Left ventricle myocardium inferior (tissue), 1 donor: ENCODE results near the gene WNT4. TPM values are rescaled to one million over a fixed set of nuclear protein-coding genes. Genes with fewer than 3 reads are reported as not detected.

ENCODE experiments used
- DNase-seq: peaks from one replicate; pipeline ENCODE4 v3.0.0-alpha.2; 2020
- H3K27ac ChIP-seq: fragments of 200-600 bp; replicated peaks from 2 replicates; pipeline ENCODE4 v1.8.0; 2021
- H3K27me3 ChIP-seq: fragments of 200-600 bp; 2 replicates; pipeline ENCODE4 v1.8.0; 2021; ENCODE audit warnings: low read depth
- H3K36me3 ChIP-seq: fragments of 200-600 bp; 2 replicates; pipeline ENCODE4 v1.8.0; 2021
- H3K4me1 ChIP-seq: fragments of 200-600 bp; 2 replicates; pipeline ENCODE4 v1.8.0; 2021
- H3K4me3 ChIP-seq: fragments of 200-600 bp; 2 replicates; pipeline ENCODE4 v1.8.0; 2021; ENCODE audit warnings: mild to moderate bottlenecking, moderate library complexity
- H3K9me3 ChIP-seq: fragments of 200-600 bp; replicated peaks from 2 replicates; pipeline ENCODE4 v1.8.0; 2021
- intact Hi-C: fragments of 100-400 bp; cut with micrococcal nuclease; formaldehyde crosslinking; loops from one replicate; pipeline ENCODE4 v1.11.0; 2022
- total RNA-seq: library from RNA; stranded (reverse); fragmentation: NEBNext Ultra II Directional; extraction: Animal tissue kit (Norgen Biotek cat#: 25700); gene quantifications from one replicate; pipeline ENCODE4 v1.2.1, GENCODE V29; 2021
- TF ChIP-seq, protein P1 (sequence below): fragments of 200-600 bp; IDR thresholded peaks from 2 replicates; pipeline ENCODE4 v1.8.0; 2021; ENCODE audit warnings: antibody characterized with exemption, mild to moderate bottlenecking, borderline replicate concordance
- donor health status: DM: no; HTN: yes; CAD: no; lungs with severe emphysema.

The WNT4 gene
- total RNA-seq, 1 donor from 2014 or later: not detected

DNA sequence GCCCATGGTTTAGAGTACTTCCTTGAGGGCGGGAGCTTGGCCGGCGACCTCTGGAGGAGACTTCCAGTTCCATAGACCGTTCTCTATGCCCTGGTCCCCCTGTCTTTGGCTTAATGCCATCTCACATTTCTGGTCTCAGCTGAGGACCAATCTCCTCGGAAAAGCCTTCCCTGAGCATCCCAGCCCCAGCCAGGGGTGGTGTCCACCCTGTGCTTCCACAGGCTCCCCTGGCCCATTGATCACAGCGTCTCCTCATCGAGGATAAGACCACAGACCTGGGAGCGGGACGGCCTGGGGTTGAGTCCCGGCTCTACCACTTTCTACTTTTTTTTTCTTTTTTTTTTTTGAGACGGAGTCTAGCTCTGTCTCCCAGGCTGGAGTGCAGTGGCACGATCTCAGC is 14.5 kb downstream of the WNT4 start:
- no peak for DNase-seq
- Histone ChIP-seq H3K36me3 (no peaks in the 10 kb centered on the region), H3K4me1 (no peaks in the 10 kb centered on the region), H3K4me3 (no peak overlapping the region), H3K9me3 (no peaks in the 10 kb centered on the region), H3K27me3 (peaks cover 19% of the 10 kb centered on the region), H3K27ac (no peak overlapping the region)
- intact Hi-C loops: no loop called here
- TF ChIP-seq, protein P1, sequence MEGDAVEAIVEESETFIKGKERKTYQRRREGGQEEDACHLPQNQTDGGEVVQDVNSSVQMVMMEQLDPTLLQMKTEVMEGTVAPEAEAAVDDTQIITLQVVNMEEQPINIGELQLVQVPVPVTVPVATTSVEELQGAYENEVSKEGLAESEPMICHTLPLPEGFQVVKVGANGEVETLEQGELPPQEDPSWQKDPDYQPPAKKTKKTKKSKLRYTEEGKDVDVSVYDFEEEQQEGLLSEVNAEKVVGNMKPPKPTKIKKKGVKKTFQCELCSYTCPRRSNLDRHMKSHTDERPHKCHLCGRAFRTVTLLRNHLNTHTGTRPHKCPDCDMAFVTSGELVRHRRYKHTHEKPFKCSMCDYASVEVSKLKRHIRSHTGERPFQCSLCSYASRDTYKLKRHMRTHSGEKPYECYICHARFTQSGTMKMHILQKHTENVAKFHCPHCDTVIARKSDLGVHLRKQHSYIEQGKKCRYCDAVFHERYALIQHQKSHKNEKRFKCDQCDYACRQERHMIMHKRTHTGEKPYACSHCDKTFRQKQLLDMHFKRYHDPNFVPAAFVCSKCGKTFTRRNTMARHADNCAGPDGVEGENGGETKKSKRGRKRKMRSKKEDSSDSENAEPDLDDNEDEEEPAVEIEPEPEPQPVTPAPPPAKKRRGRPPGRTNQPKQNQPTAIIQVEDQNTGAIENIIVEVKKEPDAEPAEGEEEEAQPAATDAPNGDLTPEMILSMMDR: no peak

DNA sequence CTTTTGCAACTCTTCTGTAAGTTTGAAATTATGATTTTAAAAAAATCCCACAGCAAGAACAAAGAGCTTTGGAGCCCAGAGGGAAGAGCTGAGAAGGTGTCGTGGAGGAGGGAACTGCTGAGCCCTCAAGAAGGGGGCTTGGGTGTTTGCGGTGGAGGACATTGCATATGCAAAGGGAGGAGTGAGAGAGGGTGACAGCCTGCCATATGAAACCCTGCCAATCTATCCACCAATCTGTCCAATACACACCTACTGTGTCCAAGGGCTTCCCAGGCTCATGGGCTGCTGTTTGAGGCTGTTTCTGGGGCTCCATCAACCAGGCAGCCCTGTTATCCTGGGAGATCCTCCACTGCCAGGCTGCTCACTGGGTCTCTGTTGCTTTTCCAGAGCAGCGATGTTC is 15.2 kb downstream of the WNT4 start:
- Histone ChIP-seq H3K27me3 (peaks cover 13% of the 10 kb centered on the region), H3K4me3 (no peak overlapping the region)
- intact Hi-C loops: no loop called here

DNA sequence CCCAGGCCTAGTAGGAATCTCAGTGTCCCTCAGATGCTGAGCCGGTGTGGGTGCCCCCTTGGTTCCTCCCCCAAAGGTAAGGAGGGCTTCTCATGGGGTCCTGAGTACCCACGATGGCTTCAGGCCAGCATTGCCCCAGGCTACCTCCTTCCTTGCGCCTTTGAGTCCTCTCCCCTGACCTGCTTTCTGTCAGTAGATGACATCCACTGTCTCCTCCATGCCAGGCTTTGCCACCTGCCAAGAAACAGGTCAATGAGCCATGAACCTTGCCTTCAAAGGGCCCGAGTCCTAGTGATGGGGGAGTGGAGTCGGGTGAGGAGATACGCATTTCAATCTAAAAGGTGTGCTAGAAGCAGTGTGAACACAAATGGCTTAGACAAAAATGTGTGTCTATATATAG is 15.6 kb downstream of the WNT4 start:
- H3K9me3 ChIP-seq: no peaks in the 10 kb centered on the region
- H3K27me3 ChIP-seq: peaks cover 8% of the 10 kb centered on the region
- H3K4me3 ChIP-seq: no peak overlapping the region
- no peaks in the 10 kb centered on the region for H3K36me3 ChIP-seq
- DNase-seq: no peak
- H3K27ac ChIP-seq: no peak overlapping the region
- H3K4me1 ChIP-seq: no peaks in the 10 kb centered on the region
- TF ChIP-seq, protein P1: no peak
- intact Hi-C loops: no loop called here

More for the DNA sequence above, 15.2 kb downstream of the WNT4 start:
- no peak for DNase-seq
- Histone ChIP-seq H3K9me3 (no peaks in the 10 kb centered on the region), H3K36me3 (no peaks in the 10 kb centered on the region), H3K4me1 (no peaks in the 10 kb centered on the region), H3K27ac (no peak overlapping the region)
- TF ChIP-seq, protein P1: no peak

GRCh38 chr1:22126531-22126930 is 16.4 kb downstream of the WNT4 start:
- no peak overlapping the region for H3K27ac ChIP-seq
- H3K9me3 ChIP-seq: no peaks in the 10 kb centered on the region
- H3K4me3 ChIP-seq: no peak overlapping the region
- H3K4me1 ChIP-seq: no peaks in the 10 kb centered on the region
- TF ChIP-seq, protein P1: no peak
- intact Hi-C loops: no loop called here
- no peaks in the 10 kb centered on the region for H3K36me3 ChIP-seq
- H3K27me3 ChIP-seq: peaks cover under 1% of the 10 kb centered on the region
- DNase-seq: no peak

DNA sequence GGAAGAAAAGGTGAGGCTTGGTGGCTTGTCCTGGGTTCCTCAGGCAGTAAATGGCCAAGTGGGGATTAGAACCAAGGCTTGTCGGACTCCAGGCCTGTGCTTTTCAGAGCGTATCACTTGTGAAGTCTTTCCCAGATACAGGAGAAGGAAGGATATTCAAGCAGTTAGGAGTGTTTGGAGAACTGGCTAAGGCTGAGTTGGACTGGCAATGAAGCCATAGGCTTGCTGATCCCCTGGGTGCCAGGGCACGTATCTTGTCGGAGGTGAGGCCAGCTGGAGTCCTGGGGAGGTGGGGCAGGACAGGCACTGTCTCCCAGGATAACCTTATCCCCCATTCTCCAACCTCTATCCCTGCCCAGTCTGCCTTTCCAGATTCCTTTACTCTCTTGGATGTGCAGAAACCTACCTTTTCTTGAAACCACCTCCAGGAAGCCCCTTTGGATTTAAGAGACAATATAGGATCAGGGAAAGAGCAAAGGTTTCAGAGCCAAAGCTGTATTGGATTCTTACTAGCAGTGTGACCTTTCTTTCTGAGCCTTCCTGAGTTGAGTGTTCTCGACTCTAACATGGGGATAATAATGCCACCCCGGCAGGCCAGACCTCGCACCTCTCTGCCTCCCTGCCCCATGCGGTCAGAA is 18.2 kb downstream of the WNT4 start:
- no peak overlapping the region for H3K27ac ChIP-seq
- H3K36me3 ChIP-seq: peaks cover 8% of the 10 kb centered on the region
- no peak for DNase-seq
- intact Hi-C loops: no loop called here
- H3K9me3 ChIP-seq: no peaks in the 10 kb centered on the region
- no peak overlapping the region for H3K4me3 ChIP-seq
- no peaks in the 10 kb centered on the region for H3K4me1 ChIP-seq
- TF ChIP-seq, protein P1: no peak
- no peaks in the 10 kb centered on the region for H3K27me3 ChIP-seq
